Neural crest cell (in vitro differentiated cells): Measurements from ENCODE around the gene MCM3. TPM values are rescaled to one million over a fixed set of nuclear protein-coding genes. Genes with fewer than 3 reads are reported as not detected.

Source experiments
- DNase-seq: peaks from one replicate; pipeline ENCODE4 v3.0.0; 2021; ENCODE audit warnings: low read depth, mixed read lengths, low spot score
- H3K27ac Mint-ChIP-seq: one replicate; pipeline ENCODE4 v1.8.0; 2021; ENCODE audit warnings: mild to moderate bottlenecking, mixed read lengths; ENCODE audit not compliant: unreplicated experiment
- H3K27me3 Mint-ChIP-seq: 2 replicates; pipeline ENCODE4 v1.8.0; 2021; ENCODE audit warnings: low read depth, mild to moderate bottlenecking, mixed read lengths
- H3K36me3 Mint-ChIP-seq: 2 replicates; pipeline ENCODE4 v1.8.0; 2021; ENCODE audit warnings: low read depth, mild to moderate bottlenecking, mixed read lengths
- H3K4me1 Mint-ChIP-seq: 2 replicates; pipeline ENCODE4 v1.8.0; 2021; ENCODE audit warnings: mixed read lengths
- H3K4me3 Mint-ChIP-seq: one replicate; pipeline ENCODE4 v1.8.0; 2021; ENCODE audit warnings: mild to moderate bottlenecking, mixed read lengths
- H3K9me3 Mint-ChIP-seq: 2 replicates; pipeline ENCODE4 v1.8.0; 2021; ENCODE audit warnings: mixed read lengths
- CTCF ChIP-seq: fragments of 200-600 bp; sonication (generic); conservative IDR thresholded peaks from 2 replicates; pipeline ENCODE4 v1.5.0; 2021; ENCODE audit warnings: antibody characterized with exemption, mild to moderate bottlenecking
- total RNA-seq: library from RNA; stranded (reverse); gene quantifications from 2 replicates; pipeline ENCODE4 v1.2.1, GENCODE V29; 2021

MCM3 gene
- total RNA-seq, 1 donor from 2014 or later, result 211 TPM

GRCh38 chr6:52306972-52307870 is 22.7 kb upstream of the MCM3 start:
- H3K9me3 Mint-ChIP-seq, result no peaks in the 10 kb centered on the region
- no peak for TF ChIP-seq CTCF
- H3K4me3 Mint-ChIP-seq, result no peak overlapping the region
- no peak for DNase-seq
- H3K27me3 Mint-ChIP-seq, result no peaks in the 10 kb centered on the region
- H3K27ac Mint-ChIP-seq, result no peak overlapping the region
- peaks cover 24% of the 10 kb centered on the region for H3K4me1 Mint-ChIP-seq
- no peaks in the 10 kb centered on the region for H3K36me3 Mint-ChIP-seq

- no peak for TF ChIP-seq CTCF
- H3K27ac Mint-ChIP-seq, result no peak overlapping the region
- no peak for DNase-seq
- H3K36me3 Mint-ChIP-seq, result no peaks in the 10 kb centered on the region
- peaks cover 3% of the 10 kb centered on the region for H3K9me3 Mint-ChIP-seq
- no peak overlapping the region for H3K4me3 Mint-ChIP-seq
- H3K27me3 Mint-ChIP-seq, result no peaks in the 10 kb centered on the region
- peaks cover 14% of the 10 kb centered on the region for H3K4me1 Mint-ChIP-seq
These were observed 21.6 kb upstream of the MCM3 start for GRCh38 chr6:52305948-52306767.

- H3K27ac Mint-ChIP-seq, result no peak overlapping the region
These were observed 20.9 kb upstream of the MCM3 start for GRCh38 chr6:52305411-52305810.

GRCh38 chr6:52304983-52305390 is 20.4 kb upstream of the MCM3 start:
- Mint-ChIP-seq H3K4me1 (peaks cover 9% of the 10 kb centered on the region), H3K9me3 (peaks cover 3% of the 10 kb centered on the region), H3K27me3 (no peaks in the 10 kb centered on the region), H3K36me3 (no peaks in the 10 kb centered on the region), H3K4me3 (no peak overlapping the region), H3K27ac (no peak overlapping the region)
- TF ChIP-seq CTCF, result no peak
- no peak for DNase-seq

More at GRCh38 chr6:52305411-52305810, 20.9 kb upstream of the MCM3 start:
- DNase-seq, result no peak
- Mint-ChIP-seq H3K4me1 (peaks cover 9% of the 10 kb centered on the region), H3K27me3 (no peaks in the 10 kb centered on the region), H3K9me3 (peaks cover 3% of the 10 kb centered on the region), H3K4me3 (no peak overlapping the region), H3K36me3 (no peaks in the 10 kb centered on the region)
- no peak for TF ChIP-seq CTCF

GRCh38 chr6:52303178-52303577 is 18.6 kb upstream of the MCM3 start:
- H3K9me3 Mint-ChIP-seq, result peaks cover 3% of the 10 kb centered on the region
- peaks cover 9% of the 10 kb centered on the region for H3K4me1 Mint-ChIP-seq
- H3K27me3 Mint-ChIP-seq, result no peaks in the 10 kb centered on the region
- TF ChIP-seq CTCF, result no peak
- no peak overlapping the region for H3K27ac Mint-ChIP-seq
- no peaks in the 10 kb centered on the region for H3K36me3 Mint-ChIP-seq
- DNase-seq, result no peak
- no peak overlapping the region for H3K4me3 Mint-ChIP-seq
